Keratinocyte (primary cell): ENCODE measurements around the gene ELF5.

Experiments used
- CTCF ChIP-seq, 3 experiments: IDR thresholded peaks in 1 of 3; conservative IDR thresholded peaks in 1 of 3; optimal IDR thresholded peaks in 1 of 3; 2 replicates in 2 of 3; 3 replicates in 1 of 3; pipeline versions ENCODE3 to v1.5.1; 2011; ENCODE audit warnings: low read length in 3 of 3, mild to moderate bottlenecking in 3 of 3, moderate library complexity in 2 of 3, control low read depth in 1 of 3, inconsistent platforms in 1 of 3; ENCODE audit not compliant: insufficient read depth in 2 of 3; ENCODE audit errors: extremely low read depth in 1 of 3
- EZH2 ChIP-seq: IDR thresholded peaks from one replicate; pipeline ENCODE4 v1.6.1; 2012; ENCODE audit warnings: inconsistent platforms, mild to moderate bottlenecking, low read length, moderate library complexity

- TF ChIP-seq CTCF (optimal IDR thresholded peaks at IDR 0.05 in 1 of 3, IDR thresholded peaks at IDR 0.05 in 1 of 3, conservative IDR thresholded peaks at IDR 0.05 in 1 of 3; ENCODE audit: extremely low read depth in 1 of 3, insufficient read depth in 2 of 3, low read length in 3 of 3) = peak; percentile 77 to 84 (median 83)
- no peak for TF ChIP-seq EZH2
Measured at GRCh38 chr11:34468209-34468841, 45.3 kb downstream of the ELF5 start.
